Ectodermal cell (in vitro differentiated cells): ENCODE results near the gene SLC25A26.

Experiments
- H3K27ac ChIP-seq: 2 replicates; pipeline ENCODE4 v1.7.0; 2013; ENCODE audit warnings: mild to moderate bottlenecking, low read depth, low read length; ENCODE audit not compliant: insufficient read depth, poor library complexity, severe bottlenecking
- H3K27me3 ChIP-seq: 2 replicates; pipeline ENCODE4 v1.7.0; 2013; ENCODE audit warnings: mild to moderate bottlenecking, low read length; ENCODE audit not compliant: insufficient read depth, control insufficient read depth, poor library complexity, severe bottlenecking
- H3K36me3 ChIP-seq: one replicate; pipeline ENCODE4 v1.7.0; 2013; ENCODE audit warnings: low read length; ENCODE audit not compliant: control insufficient read depth, insufficient read depth
- H3K4me1 ChIP-seq: one replicate; pipeline ENCODE4 v1.7.0; 2013; ENCODE audit warnings: low read length; ENCODE audit not compliant: control insufficient read depth, insufficient read depth
- H3K4me3 ChIP-seq: 2 replicates; pipeline ENCODE4 v1.7.0; 2013; ENCODE audit warnings: low read depth, low read length, control low read depth; ENCODE audit not compliant: insufficient read depth
- H3K9me3 ChIP-seq: 2 replicates; pipeline ENCODE4 v1.7.0; 2013; ENCODE audit warnings: mild to moderate bottlenecking, low read length, moderate library complexity; ENCODE audit not compliant: control insufficient read depth
- WGBS, 2 experiments: methylation state at CpG; one replicate each; pipeline ENCODE4 v1.1.7; 2013; ENCODE audit warnings: missing lambda C conversion rate in 2 of 2; 5-methylcytosine and 5-hydroxymethylcytosine counted together

Gene SLC25A26

DNA sequence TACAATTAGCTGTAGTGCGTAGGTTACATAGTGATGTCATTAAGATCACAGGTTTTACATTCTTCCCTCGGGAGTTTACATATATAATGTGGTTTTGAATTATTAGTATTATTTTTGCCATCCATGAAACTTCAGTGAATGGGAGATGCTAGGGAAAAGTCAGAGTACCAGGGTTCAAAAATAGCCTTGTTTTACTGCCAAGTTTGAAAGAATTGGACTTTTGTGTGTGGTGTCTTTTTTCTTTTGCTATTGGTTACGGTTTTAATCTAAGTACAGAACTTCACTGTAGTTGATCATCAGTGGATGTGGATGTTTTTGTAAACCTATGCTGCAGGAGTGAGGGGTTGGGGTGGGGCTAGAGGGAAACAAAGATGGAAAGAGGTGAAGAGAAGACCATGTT lies 20.7 kb downstream of the SLC25A26 start:
- 94 to 98% methylated on average over 3 of the region's 3 CpGs for WGBS, 2 experiments
- H3K9me3 ChIP-seq: no peaks in the 10 kb centered on the region
- no peak overlapping the region for H3K27ac ChIP-seq
- H3K4me3 ChIP-seq: no peak overlapping the region
- peaks cover 2% of the 10 kb centered on the region for H3K36me3 ChIP-seq
- no peaks in the 10 kb centered on the region for H3K27me3 ChIP-seq
- H3K4me1 ChIP-seq: no peaks in the 10 kb centered on the region

DNA sequence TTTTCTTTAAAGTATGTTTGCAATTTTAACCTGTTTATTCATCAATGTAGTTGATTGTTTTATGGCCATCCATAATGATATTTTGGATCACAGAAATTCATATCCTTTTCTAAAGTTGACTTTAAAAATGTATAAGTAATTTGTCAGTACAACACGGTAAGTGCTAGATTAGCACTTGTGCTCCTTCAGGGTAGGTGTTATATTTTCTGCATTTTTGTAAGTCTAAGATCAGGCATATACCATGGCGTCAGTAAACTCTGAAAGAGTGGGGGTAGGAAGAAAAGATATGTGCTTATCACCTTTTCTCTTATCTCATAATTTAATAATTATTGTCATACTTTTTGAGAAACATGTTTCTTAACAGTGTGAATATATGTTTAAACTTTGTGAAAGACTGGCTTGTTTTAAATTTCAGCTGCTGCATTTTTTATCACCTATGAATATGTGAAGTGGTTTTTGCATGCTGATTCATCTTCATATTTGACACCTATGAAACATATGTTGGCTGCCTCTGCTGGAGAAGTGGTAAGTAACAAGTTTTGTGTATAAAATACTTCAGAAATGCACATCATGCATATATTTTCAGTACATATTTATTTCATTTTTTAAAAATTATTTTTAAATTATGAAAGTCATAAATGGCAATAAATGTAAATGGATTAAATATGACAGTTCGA lies 22.1 kb downstream of the SLC25A26 start:
- WGBS, 2 experiments: 92 to 100% methylated on average over 2 of the region's 3 CpGs
- Histone ChIP-seq H3K27me3 (no peaks in the 10 kb centered on the region), H3K27ac (no peak overlapping the region), H3K9me3 (no peaks in the 10 kb centered on the region), H3K36me3 (peaks cover 2% of the 10 kb centered on the region), H3K4me3 (no peak overlapping the region), H3K4me1 (no peaks in the 10 kb centered on the region)

DNA sequence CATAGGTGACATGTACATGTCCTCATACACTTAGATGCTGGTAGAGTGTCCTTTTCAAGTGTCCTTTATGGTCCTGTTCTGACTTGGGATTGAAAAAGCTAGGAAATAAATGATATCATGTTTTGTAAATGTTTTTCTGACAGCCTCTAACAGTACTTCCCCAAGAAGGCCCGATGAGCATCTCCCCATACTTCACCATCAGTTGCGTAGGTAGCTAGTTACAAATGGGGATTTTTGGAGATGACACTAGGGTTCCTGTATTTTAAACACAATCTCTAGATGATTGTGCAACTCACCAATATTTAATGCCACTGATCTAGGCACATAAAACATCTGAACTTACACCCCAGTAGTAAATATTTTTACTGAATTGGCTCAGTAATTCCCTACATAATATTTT lies 27.8 kb downstream of the SLC25A26 start:
- H3K4me3 ChIP-seq: no peak overlapping the region
- H3K4me1 ChIP-seq: no peaks in the 10 kb centered on the region
- no peaks in the 10 kb centered on the region for H3K27me3 ChIP-seq
- H3K9me3 ChIP-seq: no peaks in the 10 kb centered on the region
- 80 to 96% methylated on average over 1 to 2 of the region's 2 CpGs for WGBS, 2 experiments
- H3K36me3 ChIP-seq: peaks cover 2% of the 10 kb centered on the region
- no peak overlapping the region for H3K27ac ChIP-seq

DNA sequence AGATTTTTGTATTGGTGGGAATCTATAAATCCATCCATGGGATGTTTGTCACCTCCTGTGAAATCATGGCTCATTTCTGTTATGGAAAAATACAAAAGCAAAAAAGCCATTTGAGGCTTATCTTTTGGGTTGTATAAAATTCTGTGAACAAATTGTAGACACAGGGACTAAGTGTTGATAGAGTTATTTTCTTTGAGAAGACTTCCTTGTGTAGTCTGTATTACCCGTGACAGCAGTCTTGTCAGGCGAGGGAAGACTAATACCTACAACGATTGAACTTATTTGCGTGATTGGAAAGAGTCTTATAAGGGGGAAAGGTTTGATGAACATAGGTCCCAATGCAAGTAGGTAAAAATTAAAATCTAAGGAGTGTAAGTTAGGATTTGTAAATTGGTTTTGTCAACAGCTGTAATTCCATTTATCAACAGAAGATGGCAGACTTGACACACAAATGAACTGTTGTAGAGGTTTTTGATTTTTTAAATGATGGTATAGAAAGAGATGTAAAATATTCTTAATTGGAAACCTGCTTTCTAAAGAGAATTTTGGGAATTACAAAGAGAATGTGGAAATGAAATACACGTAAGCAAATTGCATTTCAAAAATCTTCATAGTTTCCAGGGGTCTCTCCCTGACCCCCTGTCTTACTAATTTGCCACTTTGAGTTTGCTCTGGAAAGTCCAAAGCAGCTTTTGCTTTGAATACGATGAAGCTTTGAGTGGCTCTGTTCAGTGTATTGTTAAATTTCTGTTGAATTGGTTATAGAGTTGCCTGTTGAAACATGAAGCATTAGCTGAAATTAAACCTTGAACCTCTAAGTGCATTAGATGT lies 33.2 kb downstream of the SLC25A26 start:
- Histone ChIP-seq H3K27me3 (no peaks in the 10 kb centered on the region), H3K4me3 (no peak overlapping the region), H3K27ac (no peak overlapping the region), H3K36me3 (no peaks in the 10 kb centered on the region), H3K4me1 (no peaks in the 10 kb centered on the region), H3K9me3 (no peaks in the 10 kb centered on the region)
- 82 to 84% methylated on average over 6 of the region's 6 CpGs for WGBS, 2 experiments

DNA sequence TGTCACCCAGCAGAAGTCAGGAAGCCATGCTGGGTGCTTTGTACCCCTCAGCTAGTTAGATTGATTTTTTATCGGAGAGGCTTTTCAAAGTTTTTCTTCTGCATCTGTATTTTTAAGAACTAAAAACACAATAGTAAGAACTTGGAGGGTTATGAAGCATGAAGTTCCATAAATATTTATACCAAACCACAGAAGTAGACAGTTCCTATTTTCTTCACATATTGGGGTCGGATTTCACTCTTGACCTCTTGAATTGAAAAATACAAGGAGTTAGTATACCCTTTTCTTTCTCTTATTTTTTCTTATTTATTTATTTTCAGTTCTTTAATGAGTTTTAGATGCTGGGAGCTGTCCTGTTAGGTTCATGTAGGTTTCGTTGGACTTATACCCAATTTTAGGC lies 35.1 kb downstream of the SLC25A26 start:
- Histone ChIP-seq H3K27me3 (no peaks in the 10 kb centered on the region), H3K36me3 (no peaks in the 10 kb centered on the region), H3K27ac (no peak overlapping the region), H3K4me3 (no peak overlapping the region), H3K9me3 (no peaks in the 10 kb centered on the region), H3K4me1 (no peaks in the 10 kb centered on the region)
- WGBS, 2 experiments: 100% methylated on average over 1 to 3 of the region's 3 CpGs

DNA sequence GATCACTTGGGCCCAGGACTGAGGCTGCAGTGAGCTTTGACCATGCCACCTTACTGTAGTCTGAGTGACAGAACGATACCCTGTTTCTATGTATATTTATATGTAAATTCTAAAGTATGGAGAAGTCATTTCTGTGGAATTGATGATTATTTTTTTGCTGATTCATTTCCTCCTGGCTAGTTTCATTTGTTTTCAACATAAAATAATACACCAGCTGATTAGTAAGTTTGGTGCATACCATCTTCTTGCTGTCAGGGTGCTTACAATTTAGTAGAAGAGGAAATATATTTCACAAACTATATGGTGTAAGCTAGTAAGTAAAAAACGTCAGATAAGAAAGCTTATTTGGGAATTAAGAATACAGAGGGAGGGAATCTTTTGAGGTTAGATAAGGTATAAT lies 36.0 kb downstream of the SLC25A26 start:
- Histone ChIP-seq H3K4me3 (no peak overlapping the region), H3K27me3 (no peaks in the 10 kb centered on the region), H3K4me1 (no peaks in the 10 kb centered on the region), H3K27ac (no peak overlapping the region), H3K9me3 (no peaks in the 10 kb centered on the region), H3K36me3 (no peaks in the 10 kb centered on the region)
- WGBS, 2 experiments: 80 to 100% methylated on average over 1 to 2 of the region's 2 CpGs

DNA sequence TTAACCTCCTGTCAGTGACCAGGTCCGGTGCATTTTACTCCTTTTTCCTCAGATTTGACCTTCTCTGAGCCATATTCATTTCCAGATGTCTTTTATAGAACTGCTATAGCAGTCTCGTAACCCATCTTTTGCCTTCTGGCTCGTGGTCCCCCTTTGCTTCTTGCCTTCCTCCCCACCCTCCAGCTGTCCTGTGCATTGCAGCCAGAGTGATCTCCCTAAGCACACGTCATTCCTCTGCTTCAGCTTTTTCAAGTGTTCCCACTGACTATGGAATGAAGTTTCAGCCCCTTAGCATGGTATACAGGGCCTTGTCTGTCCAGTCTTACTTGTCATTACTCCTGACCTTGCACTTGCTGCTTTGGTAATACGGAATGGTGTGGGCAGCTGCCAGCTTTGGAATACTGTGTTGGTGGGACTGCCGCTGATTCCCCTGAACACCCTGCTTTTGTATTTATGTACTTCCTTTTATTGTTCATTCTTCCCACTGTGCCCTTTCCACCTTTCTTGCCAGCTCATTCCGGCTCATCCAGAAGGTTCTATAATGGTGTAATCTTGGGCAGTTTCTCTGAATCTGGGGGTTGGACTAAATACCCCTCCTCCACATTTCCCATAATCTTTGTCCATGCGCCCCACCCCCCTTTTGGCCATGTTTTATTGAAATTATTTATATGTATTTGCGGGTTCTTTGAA lies 38.9 kb downstream of the SLC25A26 start:
- 90 to 94% methylated on average over 7 to 8 of the region's 9 CpGs for WGBS, 2 experiments
- no peaks in the 10 kb centered on the region for H3K36me3 ChIP-seq

DNA sequence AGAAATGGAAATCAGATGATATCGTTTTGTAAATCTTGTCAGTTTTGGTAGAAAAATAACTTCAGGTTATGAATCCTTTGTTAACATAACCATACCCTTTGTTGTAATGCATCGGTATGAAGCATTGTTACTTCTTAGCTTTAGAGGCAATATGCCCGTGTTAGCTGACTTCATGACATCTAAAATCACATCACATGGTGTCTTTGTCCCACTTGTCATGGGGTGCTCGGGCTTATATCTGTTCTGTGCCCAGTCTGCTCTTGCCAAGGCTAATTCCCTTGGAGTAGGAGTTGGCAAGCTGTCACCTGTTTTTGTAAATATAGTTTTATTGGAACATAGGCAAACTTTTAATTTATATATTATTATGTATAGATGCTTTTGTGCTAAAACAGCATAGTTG lies 39.6 kb downstream of the SLC25A26 start:
- no peaks in the 10 kb centered on the region for H3K36me3 ChIP-seq
- 92 to 94% methylated on average over 4 of the region's 4 CpGs for WGBS, 2 experiments

More for the DNA sequence above, 38.9 kb downstream of the SLC25A26 start:
- no peak overlapping the region for H3K27ac ChIP-seq
- no peak overlapping the region for H3K4me3 ChIP-seq
- H3K27me3 ChIP-seq: no peaks in the 10 kb centered on the region
- no peaks in the 10 kb centered on the region for H3K9me3 ChIP-seq
- H3K4me1 ChIP-seq: no peaks in the 10 kb centered on the region

DNA sequence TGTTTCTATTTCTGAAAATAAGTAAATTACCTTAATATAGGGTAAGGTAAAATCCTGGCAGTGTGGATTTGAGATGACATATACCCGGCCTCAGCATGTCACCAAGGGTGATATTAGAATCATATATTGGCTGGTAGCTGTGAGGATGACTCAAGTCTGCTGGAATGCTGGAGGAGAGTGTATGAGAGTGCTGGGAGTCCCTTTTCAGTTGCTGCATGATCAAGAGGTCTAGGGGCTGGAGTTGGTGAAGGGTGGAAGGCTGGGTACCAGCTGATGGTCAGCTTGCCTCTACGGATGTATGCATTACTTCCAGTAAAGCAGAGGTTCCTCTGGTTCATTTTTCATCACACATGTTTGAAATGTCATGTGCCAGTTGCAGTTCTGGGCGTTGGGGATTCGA lies 40.6 kb downstream of the SLC25A26 start:
- Histone ChIP-seq H3K27ac (no peak overlapping the region), H3K4me3 (no peak overlapping the region), H3K27me3 (no peaks in the 10 kb centered on the region), H3K4me1 (no peaks in the 10 kb centered on the region), H3K9me3 (no peaks in the 10 kb centered on the region), H3K36me3 (no peaks in the 10 kb centered on the region)
- 93 to 96% methylated on average over 4 of the region's 4 CpGs for WGBS, 2 experiments

More for the DNA sequence above, 39.6 kb downstream of the SLC25A26 start:
- Histone ChIP-seq H3K9me3 (no peaks in the 10 kb centered on the region), H3K4me3 (no peak overlapping the region), H3K27me3 (no peaks in the 10 kb centered on the region), H3K27ac (no peak overlapping the region), H3K4me1 (no peaks in the 10 kb centered on the region)

DNA sequence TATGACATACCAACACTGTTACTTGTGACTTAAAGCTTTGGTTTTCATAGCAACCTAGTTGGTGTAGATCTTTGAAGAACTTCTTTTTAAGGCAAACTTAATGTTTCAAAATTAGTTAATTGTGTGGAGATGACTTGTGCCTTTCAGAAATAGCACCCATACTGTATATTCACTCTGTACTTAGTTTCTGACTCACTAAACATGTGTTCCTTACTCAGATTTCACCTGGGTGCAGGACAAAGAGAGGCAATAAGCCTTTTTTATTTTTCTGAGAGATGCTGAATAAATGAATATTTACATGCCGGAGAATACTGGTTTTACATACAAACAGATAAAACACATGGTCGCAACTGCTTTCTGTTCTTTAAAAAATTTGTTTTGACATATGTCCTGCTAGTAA lies 44.8 kb downstream of the SLC25A26 start:
- Histone ChIP-seq H3K27me3 (no peaks in the 10 kb centered on the region), H3K4me1 (no peaks in the 10 kb centered on the region), H3K36me3 (no peaks in the 10 kb centered on the region), H3K9me3 (no peaks in the 10 kb centered on the region), H3K27ac (no peak overlapping the region), H3K4me3 (no peak overlapping the region)
- WGBS, 2 experiments: 92 to 96% methylated on average over 2 of the region's 2 CpGs
